ENCODE results near the gene PRKCA. TPM values are rescaled to one million over a fixed set of nuclear protein-coding genes. Genes with fewer than 3 reads are reported as not detected.
A peak's percentile ranks its signal among the peaks of the same experiment; 100 is the strongest.

The PRKCA gene
- total and polyA plus RNA-seq, 9 of the 15 experiments (the other 6 are each of a cell fraction or from before 2014, with no cell fraction given): 3.2 to 33.0 (median 17.8) TPM

DNA sequence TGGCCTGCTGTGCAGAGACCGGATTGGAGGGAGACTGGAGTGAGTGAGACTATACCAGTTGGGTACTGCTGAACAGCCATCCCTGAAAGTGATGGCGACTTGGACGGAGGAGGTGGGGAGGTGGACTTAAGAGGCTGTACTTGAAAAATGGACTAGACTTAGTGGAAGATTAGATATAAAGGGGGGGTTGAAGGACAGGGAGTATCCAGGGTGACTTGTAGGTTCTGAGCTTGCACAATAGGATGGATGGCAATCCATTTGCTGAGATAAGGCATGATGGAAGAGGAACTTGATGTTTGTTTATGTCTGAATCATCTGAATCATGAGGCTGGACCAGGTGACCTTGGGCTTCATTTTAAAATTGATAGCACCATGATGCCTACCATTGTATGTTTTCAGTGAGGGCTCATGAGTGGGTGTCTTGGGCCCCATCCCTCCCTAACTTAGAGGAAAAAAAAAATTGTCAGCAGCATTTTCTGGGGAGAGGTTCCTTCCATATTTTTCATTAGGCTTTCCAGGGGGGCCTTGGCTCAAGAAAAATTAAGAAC is 41.2 kb downstream of the PRKCA start (continued):
- TF ChIP-seq, protein P1, sequence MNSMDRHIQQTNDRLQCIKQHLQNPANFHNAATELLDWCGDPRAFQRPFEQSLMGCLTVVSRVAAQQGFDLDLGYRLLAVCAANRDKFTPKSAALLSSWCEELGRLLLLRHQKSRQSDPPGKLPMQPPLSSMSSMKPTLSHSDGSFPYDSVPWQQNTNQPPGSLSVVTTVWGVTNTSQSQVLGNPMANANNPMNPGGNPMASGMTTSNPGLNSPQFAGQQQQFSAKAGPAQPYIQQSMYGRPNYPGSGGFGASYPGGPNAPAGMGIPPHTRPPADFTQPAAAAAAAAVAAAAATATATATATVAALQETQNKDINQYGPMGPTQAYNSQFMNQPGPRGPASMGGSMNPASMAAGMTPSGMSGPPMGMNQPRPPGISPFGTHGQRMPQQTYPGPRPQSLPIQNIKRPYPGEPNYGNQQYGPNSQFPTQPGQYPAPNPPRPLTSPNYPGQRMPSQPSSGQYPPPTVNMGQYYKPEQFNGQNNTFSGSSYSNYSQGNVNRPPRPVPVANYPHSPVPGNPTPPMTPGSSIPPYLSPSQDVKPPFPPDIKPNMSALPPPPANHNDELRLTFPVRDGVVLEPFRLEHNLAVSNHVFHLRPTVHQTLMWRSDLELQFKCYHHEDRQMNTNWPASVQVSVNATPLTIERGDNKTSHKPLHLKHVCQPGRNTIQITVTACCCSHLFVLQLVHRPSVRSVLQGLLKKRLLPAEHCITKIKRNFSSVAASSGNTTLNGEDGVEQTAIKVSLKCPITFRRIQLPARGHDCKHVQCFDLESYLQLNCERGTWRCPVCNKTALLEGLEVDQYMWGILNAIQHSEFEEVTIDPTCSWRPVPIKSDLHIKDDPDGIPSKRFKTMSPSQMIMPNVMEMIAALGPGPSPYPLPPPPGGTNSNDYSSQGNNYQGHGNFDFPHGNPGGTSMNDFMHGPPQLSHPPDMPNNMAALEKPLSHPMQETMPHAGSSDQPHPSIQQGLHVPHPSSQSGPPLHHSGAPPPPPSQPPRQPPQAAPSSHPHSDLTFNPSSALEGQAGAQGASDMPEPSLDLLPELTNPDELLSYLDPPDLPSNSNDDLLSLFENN (IDR thresholded peaks at IDR 0.05; ENCODE audit: low read depth in 2 of 2, low read length in 2 of 2): peak in 1 of 2 experiments; percentile 73; a peak in 2 of 4 replicates
- TF ChIP-seq, protein P2, sequence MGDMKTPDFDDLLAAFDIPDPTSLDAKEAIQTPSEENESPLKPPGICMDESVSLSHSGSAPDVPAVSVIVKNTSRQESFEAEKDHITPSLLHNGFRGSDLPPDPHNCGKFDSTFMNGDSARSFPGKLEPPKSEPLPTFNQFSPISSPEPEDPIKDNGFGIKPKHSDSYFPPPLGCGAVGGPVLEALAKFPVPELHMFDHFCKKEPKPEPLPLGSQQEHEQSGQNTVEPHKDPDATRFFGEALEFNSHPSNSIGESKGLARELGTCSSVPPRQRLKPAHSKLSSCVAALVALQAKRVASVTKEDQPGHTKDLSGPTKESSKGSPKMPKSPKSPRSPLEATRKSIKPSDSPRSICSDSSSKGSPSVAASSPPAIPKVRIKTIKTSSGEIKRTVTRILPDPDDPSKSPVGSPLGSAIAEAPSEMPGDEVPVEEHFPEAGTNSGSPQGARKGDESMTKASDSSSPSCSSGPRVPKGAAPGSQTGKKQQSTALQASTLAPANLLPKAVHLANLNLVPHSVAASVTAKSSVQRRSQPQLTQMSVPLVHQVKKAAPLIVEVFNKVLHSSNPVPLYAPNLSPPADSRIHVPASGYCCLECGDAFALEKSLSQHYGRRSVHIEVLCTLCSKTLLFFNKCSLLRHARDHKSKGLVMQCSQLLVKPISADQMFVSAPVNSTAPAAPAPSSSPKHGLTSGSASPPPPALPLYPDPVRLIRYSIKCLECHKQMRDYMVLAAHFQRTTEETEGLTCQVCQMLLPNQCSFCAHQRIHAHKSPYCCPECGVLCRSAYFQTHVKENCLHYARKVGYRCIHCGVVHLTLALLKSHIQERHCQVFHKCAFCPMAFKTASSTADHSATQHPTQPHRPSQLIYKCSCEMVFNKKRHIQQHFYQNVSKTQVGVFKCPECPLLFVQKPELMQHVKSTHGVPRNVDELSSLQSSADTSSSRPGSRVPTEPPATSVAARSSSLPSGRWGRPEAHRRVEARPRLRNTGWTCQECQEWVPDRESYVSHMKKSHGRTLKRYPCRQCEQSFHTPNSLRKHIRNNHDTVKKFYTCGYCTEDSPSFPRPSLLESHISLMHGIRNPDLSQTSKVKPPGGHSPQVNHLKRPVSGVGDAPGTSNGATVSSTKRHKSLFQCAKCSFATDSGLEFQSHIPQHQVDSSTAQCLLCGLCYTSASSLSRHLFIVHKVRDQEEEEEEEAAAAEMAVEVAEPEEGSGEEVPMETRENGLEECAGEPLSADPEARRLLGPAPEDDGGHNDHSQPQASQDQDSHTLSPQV (IDR thresholded peaks at IDR 0.05): peak; percentile 58; the same call in 1 of the 2 replicates
- TF ChIP-seq ZFP36 (IDR thresholded peaks at IDR 0.05; ENCODE audit: low read depth, low read length, partially characterized antibody) (no peak), ZNF707 (CRISPR knock-in tag; conservative IDR thresholded peaks at IDR 0.05) (no peak), RBM39 (optimal IDR thresholded peaks at IDR 0.05; ENCODE audit: low read depth, low read length) (no peak), PTRF (tag; IDR thresholded peaks at IDR 0.05) (no peak), NRF1 (conservative IDR thresholded peaks at IDR 0.05 in 1 of 2, IDR thresholded peaks at IDR 0.05 in 1 of 2) (no peak), SMAD3 (CRISPR knock-in tag; conservative IDR thresholded peaks at IDR 0.05) (no peak), GTF2A2 (tag; IDR thresholded peaks at IDR 0.05) (no peak), PML (IDR thresholded peaks at IDR 0.05; ENCODE audit: low read length) (peak; percentile 58; the same call in 1 of the 2 replicates), MYC (IDR thresholded peaks at IDR 0.05; ENCODE audit: low read depth, low read length) (peak; percentile 76), MYC (CRISPR knock-in tag; IDR thresholded peaks at IDR 0.05; ENCODE audit: borderline replicate concordance, low read depth) (no peak), TAF1 (IDR thresholded peaks at IDR 0.05; ENCODE audit: control insufficient read depth, extremely low read depth, insufficient read depth, low read length, severe bottlenecking) (no peak), ZSCAN32 (CRISPR knock-in tag; IDR thresholded peaks at IDR 0.05) (no peak), FOXJ2 (tag; IDR thresholded peaks at IDR 0.05) (peak; percentile 48; the same call in 1 of the 2 replicates), POLR2A (conservative IDR thresholded peaks at IDR 0.05) (no peak), ZNF717 (CRISPR knock-in tag; IDR thresholded peaks at IDR 0.05) (no peak), PCBP2 (IDR thresholded peaks at IDR 0.05; ENCODE audit: low read depth, low read length, poor library complexity, severe bottlenecking) (no peak), LARP7 (IDR thresholded peaks at IDR 0.05) (0 out of 2 replicates have a peak, but pooled peaks have one; percentile 25), CHCHD3 (CRISPR knock-in tag; IDR thresholded peaks at IDR 0.05) (no peak), SMARCA5 (IDR thresholded peaks at IDR 0.05) (peak; percentile 71; the same call in 1 of the 2 replicates)
- TF ChIP-seq, protein P3, sequence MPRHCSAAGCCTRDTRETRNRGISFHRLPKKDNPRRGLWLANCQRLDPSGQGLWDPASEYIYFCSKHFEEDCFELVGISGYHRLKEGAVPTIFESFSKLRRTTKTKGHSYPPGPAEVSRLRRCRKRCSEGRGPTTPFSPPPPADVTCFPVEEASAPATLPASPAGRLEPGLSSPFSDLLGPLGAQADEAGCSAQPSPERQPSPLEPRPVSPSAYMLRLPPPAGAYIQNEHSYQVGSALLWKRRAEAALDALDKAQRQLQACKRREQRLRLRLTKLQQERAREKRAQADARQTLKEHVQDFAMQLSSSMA (CRISPR knock-in tag; IDR thresholded peaks at IDR 0.05): no peak

Data from K562 (cell line).